Activated T-helper 1 cell treated with anti-CD3 and anti-CD28 coated beads, Interleukin-12 subunit alpha, Interleukin-12 subunit beta, Interleukin-2, Interleukin-4 antibody, amounts not matched to agents 30 ng/mL and 10 ng/mL and 1 ng/mL, durations not matched to agents 14 hours and 24 hours and 36 hours (primary cell): ENCODE measurements around the gene TSC1. TPM values are rescaled to one million over a fixed set of nuclear protein-coding genes. Genes with fewer than 3 reads are reported as not detected.

Source experiments
- DNase-seq: peaks from one replicate; pipeline ENCODE4 v3.0.0; 2021; ENCODE audit warnings: low spot score
- H3K27ac Mint-ChIP-seq: one replicate; pipeline ENCODE4 v1.8.0; 2021; ENCODE audit warnings: mild to moderate bottlenecking, mixed read lengths
- H3K27me3 Mint-ChIP-seq: one replicate; pipeline ENCODE4 v1.8.0; 2022; ENCODE audit warnings: mild to moderate bottlenecking, moderate library complexity, mixed read lengths; ENCODE audit not compliant: insufficient read depth
- H3K36me3 Mint-ChIP-seq: one replicate; pipeline ENCODE4 v1.8.0; 2021; ENCODE audit warnings: low read depth, mixed read lengths
- H3K4me1 Mint-ChIP-seq: one replicate; pipeline ENCODE4 v1.8.0; 2021; ENCODE audit warnings: low read depth, mixed read lengths
- H3K4me3 Mint-ChIP-seq: one replicate; pipeline ENCODE4 v1.8.0; 2021; ENCODE audit warnings: mild to moderate bottlenecking, moderate library complexity, mixed read lengths
- H3K9me3 Mint-ChIP-seq: one replicate; pipeline ENCODE4 v1.8.0; 2021; ENCODE audit warnings: mixed read lengths
- intact Hi-C: fragments of 100-400 bp; cut with micrococcal nuclease; formaldehyde crosslinking; loops from one replicate; pipeline ENCODE4 v1.15.1; 2024
- total RNA-seq: library from RNA; stranded (reverse); gene quantifications from 2 replicates; pipeline ENCODE4 v1.2.3, GENCODE V29; 2022

The TSC1 gene
- total RNA-seq, 1 donor from 2014 or later: 30.2 TPM

- H3K4me3 Mint-ChIP-seq: no peak overlapping the region
- H3K9me3 Mint-ChIP-seq: no peaks in the 10 kb centered on the region
- no peak for DNase-seq
- no peaks in the 10 kb centered on the region for H3K27me3 Mint-ChIP-seq
- no peaks in the 10 kb centered on the region for H3K36me3 Mint-ChIP-seq
- H3K4me1 Mint-ChIP-seq: peaks cover 10% of the 10 kb centered on the region
- H3K27ac Mint-ChIP-seq: no peak overlapping the region
- intact Hi-C loops: no loop called here
Observed at GRCh38 chr9:132887181-132888120, 57.0 kb downstream of the TSC1 start.

DNA sequence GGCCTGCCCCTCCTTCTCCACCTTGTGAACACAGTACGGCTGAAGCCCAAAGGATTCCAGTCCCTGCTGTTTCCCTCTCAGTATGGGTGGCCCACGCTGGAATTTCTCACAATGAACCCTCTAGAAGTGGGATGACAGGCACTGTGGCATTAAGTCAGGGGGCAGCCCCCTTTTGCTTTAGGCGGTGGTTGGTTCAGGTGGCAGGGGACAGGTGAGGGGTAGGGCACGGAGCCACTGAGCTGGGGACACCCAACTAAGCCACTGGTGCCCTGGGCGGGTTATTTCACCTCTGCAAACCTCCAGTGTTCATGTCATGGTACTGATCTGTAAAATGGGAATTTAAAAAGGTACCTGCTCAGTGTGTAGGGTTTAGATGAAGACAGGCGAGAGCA lies 58.1 kb downstream of the TSC1 start:
- no peak for DNase-seq
- H3K4me1 Mint-ChIP-seq: peaks cover 11% of the 10 kb centered on the region
- no peaks in the 10 kb centered on the region for H3K9me3 Mint-ChIP-seq
- intact Hi-C loops: no loop called here
- no peak overlapping the region for H3K27ac Mint-ChIP-seq
- H3K36me3 Mint-ChIP-seq: no peaks in the 10 kb centered on the region
- H3K27me3 Mint-ChIP-seq: no peaks in the 10 kb centered on the region
- no peak overlapping the region for H3K4me3 Mint-ChIP-seq

DNA sequence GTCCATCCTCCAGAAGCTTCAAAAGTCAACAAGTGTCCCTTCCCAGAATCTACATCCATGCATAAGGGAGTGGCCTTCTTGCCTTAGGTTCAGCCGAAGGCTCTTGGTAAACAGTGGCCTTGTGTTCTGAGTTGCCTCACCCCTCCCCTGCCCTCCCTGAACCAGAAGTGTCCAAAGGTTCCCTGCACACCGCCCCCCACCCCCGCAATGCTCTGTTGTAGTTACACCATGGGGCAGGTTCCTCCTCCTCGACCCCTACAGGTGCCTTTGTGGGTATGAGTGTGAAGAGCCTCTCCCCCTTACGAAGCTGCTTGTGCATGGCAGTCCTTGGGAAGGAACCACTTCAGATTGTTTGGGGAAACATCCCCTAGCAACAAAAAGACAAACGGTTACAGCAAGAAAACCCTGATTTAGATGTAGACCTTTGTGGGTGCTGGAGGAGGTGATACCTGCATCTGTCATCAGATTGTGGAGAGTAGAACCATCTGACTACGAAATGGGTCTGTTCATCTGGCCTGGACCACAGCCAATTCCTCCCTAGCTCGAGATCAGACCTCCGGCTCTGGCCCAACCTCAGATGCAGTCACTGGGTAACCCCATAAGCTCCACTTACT lies 58.6 kb downstream of the TSC1 start:
- Mint-ChIP-seq H3K9me3 (no peaks in the 10 kb centered on the region), H3K27me3 (no peaks in the 10 kb centered on the region), H3K36me3 (no peaks in the 10 kb centered on the region), H3K4me3 (no peak overlapping the region), H3K4me1 (peaks cover 11% of the 10 kb centered on the region), H3K27ac (no peak overlapping the region)
- intact Hi-C loops: no loop called here
- no peak for DNase-seq

DNA sequence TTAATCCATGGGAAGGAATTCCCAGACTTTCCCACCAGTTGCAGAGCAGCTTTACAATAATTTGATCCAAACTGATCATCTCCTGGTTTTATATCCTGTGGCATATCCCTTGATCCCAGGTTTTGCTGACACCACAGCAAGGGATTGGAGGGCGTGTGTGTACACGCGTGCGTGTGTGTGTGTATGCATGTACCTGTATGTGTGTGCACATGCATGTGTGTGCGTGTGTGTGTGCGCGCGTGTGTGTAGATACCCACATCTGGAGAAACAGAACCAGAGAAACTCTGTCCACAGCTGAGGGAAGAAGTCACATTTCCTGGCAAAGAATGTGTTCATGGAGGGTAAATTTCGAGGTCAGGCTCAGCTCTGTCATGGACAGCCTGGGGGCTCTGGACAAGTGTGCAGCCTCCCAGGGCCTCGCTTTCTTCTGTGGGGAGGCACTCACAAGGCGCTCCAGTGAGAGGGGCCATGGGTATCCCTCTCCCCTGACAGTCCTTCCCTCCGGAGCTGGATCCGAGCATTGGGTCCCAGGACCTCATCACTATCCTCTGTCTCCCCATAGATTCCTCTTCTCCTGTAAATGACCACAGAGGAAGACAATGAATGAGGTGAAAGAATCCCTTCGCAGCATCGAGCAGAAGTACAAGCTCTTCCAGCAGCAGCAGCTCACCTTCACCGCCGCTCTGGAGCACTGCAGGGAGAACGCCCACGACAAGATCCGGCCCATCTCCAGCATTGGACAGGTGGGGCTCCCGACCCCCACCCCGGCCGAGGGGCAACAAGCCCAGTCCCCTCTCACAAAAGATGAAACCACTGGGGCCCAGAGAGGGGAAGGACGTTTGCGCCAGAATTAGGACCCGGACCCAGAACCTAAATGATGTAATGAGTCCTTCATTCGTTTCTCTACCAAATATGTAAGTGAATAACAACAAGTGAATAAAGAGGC lies 60.8 kb downstream of the TSC1 start:
- no peak for DNase-seq
- Mint-ChIP-seq H3K27me3 (no peaks in the 10 kb centered on the region), H3K27ac (no peak overlapping the region), H3K9me3 (no peaks in the 10 kb centered on the region), H3K4me1 (peaks cover 26% of the 10 kb centered on the region), H3K4me3 (no peak overlapping the region), H3K36me3 (no peaks in the 10 kb centered on the region)
- intact Hi-C loops: no loop called here

DNA sequence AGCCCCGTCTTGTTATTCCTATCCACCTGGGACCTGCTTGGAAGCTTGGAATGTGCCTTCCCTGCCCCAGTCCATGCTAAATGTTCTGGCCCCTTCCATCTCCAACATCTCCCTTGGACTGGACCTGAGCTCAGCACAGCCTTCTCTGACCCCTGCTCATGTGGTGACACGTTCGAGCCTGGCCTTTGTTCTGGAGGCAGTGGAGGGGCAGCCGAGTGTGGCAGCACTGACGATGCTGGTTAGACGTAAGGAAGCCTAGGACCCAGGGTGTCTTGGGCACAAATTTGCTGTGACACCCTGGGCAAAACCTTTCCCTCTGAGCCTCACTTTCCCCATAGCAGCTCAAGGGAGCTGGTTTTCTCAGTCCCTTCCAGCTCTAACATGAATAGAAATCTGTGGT lies 61.8 kb downstream of the TSC1 start:
- intact Hi-C loops: no loop called here
- no peaks in the 10 kb centered on the region for H3K36me3 Mint-ChIP-seq
- H3K9me3 Mint-ChIP-seq: no peaks in the 10 kb centered on the region
- H3K27ac Mint-ChIP-seq: no peak overlapping the region
- H3K4me3 Mint-ChIP-seq: no peak overlapping the region
- H3K27me3 Mint-ChIP-seq: no peaks in the 10 kb centered on the region
- peaks cover 26% of the 10 kb centered on the region for H3K4me1 Mint-ChIP-seq
- no peak for DNase-seq

DNA sequence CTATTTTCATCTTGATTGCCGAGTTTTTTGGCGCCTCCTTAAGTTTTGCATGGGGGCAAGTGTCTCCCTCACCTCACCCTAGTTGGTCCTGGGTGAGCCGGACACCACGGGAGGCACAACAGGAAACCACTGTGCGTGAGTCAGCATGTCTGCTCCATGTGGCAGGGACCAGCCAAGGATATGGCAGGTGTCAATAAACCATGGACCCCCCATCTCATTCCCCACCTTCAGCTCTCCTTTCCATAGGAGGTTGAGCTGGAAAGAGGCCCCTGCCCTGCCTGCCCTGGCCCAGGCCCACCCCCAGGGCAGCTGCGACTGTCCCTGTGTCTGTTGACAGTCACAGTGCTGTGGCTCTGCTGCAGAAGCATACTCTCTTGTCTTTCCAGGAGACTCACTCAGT lies 62.6 kb downstream of the TSC1 start:
- Mint-ChIP-seq H3K9me3 (no peaks in the 10 kb centered on the region), H3K4me1 (peaks cover 26% of the 10 kb centered on the region), H3K4me3 (no peak overlapping the region), H3K27me3 (peaks cover 3% of the 10 kb centered on the region), H3K27ac (no peak overlapping the region), H3K36me3 (no peaks in the 10 kb centered on the region)
- intact Hi-C loops: no loop called here
- DNase-seq: no peak

GRCh38 chr9:132880324-132880661 lies 64.1 kb downstream of the TSC1 start:
- intact Hi-C loops: no loop called here
- Mint-ChIP-seq H3K4me1 (peaks cover 26% of the 10 kb centered on the region), H3K27me3 (peaks cover 9% of the 10 kb centered on the region), H3K36me3 (no peaks in the 10 kb centered on the region), H3K4me3 (peak overlapping the region; percentile 84), H3K9me3 (no peaks in the 10 kb centered on the region), H3K27ac (peak overlapping the region; percentile 54)
- DNase-seq: no peak

- intact Hi-C loops: loop anchor here (2.0 to 5.0 kb wide), 2 partner anchors 65 to 802 kb away; partner anchors contain the start of genes MED27 and TSC1
- no peaks in the 10 kb centered on the region for H3K9me3 Mint-ChIP-seq
- peak overlapping the region; percentile 68 for H3K27ac Mint-ChIP-seq
- H3K4me1 Mint-ChIP-seq: peaks cover 26% of the 10 kb centered on the region
- peak overlapping the region; percentile 84 for H3K4me3 Mint-ChIP-seq
- DNase-seq: no peak
- no peaks in the 10 kb centered on the region for H3K36me3 Mint-ChIP-seq
- H3K27me3 Mint-ChIP-seq: peaks cover 9% of the 10 kb centered on the region
Observed at GRCh38 chr9:132879457-132880323, 64.7 kb downstream of the TSC1 start.

GRCh38 chr9:132878695-132879456 lies 65.5 kb downstream of the TSC1 start, which contains the start of gene SPACA9:
TSS of gene SPACA9 (plus strand) at chr9:132878898. CDS start at chr9:132883948, 5,050 bp downstream.
- Mint-ChIP-seq H3K9me3 (no peaks in the 10 kb centered on the region), H3K36me3 (no peaks in the 10 kb centered on the region), H3K4me3 (peak within 1 kb of the TSS; percentile 84), H3K27ac (peak within 1 kb of the TSS; percentile 68), H3K4me1 (peaks cover 26% of the 10 kb centered on the region), H3K27me3 (peaks cover 9% of the 10 kb centered on the region)
- intact Hi-C loops: loop anchor here (1.0 to 5.0 kb wide), 5 partner anchors 22 to 802 kb away; partner anchors contain the start of genes GTF3C4, MED27 and TSC1
- no peak for DNase-seq

DNA sequence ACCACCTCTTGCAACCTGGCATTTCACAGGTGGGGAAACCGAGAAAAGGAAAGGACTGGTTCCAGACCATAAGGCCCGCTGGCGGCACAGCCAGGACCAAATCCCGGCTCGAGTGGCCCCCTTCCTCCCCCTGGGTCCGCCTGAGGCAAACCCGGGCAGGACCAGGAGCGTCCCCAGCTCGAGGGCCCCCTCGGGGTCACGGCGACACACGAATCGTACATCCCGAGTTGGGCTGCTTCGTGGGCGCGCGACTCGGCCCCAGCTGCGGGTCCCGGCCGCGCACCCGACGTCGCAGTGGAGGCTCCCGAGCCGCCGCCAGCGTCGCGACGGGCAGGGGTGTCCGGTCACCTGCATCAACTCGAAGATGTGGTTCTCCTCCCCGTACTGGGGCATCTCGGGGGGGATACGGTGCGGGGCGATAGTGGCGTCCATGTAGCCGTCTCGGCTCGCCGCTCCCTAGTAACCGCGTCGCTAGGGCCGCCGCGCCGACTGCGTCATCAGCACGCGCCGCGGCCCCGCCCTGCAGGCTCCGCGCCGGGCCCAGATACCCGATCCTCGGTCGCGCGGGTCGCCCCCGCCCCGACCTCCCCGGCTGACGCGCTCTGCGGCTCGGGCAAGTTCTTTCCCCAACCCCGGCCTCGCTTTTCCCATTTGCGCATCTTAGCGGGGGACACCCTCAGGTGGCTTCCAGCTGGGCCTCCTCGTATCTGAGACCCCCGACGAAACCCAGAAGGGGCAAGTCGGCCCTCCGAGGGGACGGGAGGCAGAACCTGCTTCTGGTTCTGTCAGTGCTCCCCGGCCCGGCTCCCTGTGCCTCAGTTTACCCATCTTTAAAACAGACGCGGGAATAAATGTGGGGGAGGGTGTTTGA lies 66.4 kb downstream of the TSC1 start, which contains the start of gene AK8:
TSS of gene AK8 (minus strand) at position 461 of the 871 bp plus-strand sequence. CDS start at position 432, 29 bp downstream.
- Mint-ChIP-seq H3K27me3 (peaks cover 9% of the 10 kb centered on the region), H3K36me3 (no peaks in the 10 kb centered on the region), H3K27ac (peak within 1 kb of the TSS; percentile 68), H3K4me1 (peaks cover 27% of the 10 kb centered on the region), H3K4me3 (peak within 1 kb of the TSS; percentile 84), H3K9me3 (no peaks in the 10 kb centered on the region)
- intact Hi-C loops: loop anchor here (1.0 to 5.0 kb wide), 5 partner anchors 23 to 801 kb away; partner anchors contain the start of genes GTF3C4, MED27 and TSC1
- peak; percentile 75 for DNase-seq
